Activated T-cell treated with anti-CD3 and anti-CD28 coated beads, Interleukin-2, amount 50 U/mL, for 24 hours (primary cell): ENCODE data around the gene SLC2A4.
"Not testable (repeated sequence)": the region's sequence is repeated elsewhere in the genome, so short reads cannot be mapped to it uniquely, and the experiment has no call there.

ENCODE experiments used
- DNase-seq: peaks from one replicate; pipeline ENCODE4 v3.0.0-alpha.2; 2020
- H3K27ac Mint-ChIP-seq: 2 replicates; pipeline ENCODE4 v1.8.0; 2020; ENCODE audit warnings: mild to moderate bottlenecking, mixed read lengths
- H3K27me3 Mint-ChIP-seq: 2 replicates; pipeline ENCODE4 v1.8.0; 2020; ENCODE audit warnings: mixed read lengths
- H3K36me3 Mint-ChIP-seq: 2 replicates; pipeline ENCODE4 v1.8.0; 2020; ENCODE audit warnings: low read depth, mixed read lengths
- H3K4me1 Mint-ChIP-seq: 2 replicates; pipeline ENCODE4 v1.8.0; 2020; ENCODE audit warnings: low read depth, mixed read lengths
- H3K4me3 Mint-ChIP-seq: 2 replicates; pipeline ENCODE4 v1.8.0; 2020; ENCODE audit warnings: mild to moderate bottlenecking, moderate library complexity, mixed read lengths
- H3K9me3 Mint-ChIP-seq: 2 replicates; pipeline ENCODE4 v1.8.0; 2020; ENCODE audit warnings: mixed read lengths

Gene SLC2A4

DNA sequence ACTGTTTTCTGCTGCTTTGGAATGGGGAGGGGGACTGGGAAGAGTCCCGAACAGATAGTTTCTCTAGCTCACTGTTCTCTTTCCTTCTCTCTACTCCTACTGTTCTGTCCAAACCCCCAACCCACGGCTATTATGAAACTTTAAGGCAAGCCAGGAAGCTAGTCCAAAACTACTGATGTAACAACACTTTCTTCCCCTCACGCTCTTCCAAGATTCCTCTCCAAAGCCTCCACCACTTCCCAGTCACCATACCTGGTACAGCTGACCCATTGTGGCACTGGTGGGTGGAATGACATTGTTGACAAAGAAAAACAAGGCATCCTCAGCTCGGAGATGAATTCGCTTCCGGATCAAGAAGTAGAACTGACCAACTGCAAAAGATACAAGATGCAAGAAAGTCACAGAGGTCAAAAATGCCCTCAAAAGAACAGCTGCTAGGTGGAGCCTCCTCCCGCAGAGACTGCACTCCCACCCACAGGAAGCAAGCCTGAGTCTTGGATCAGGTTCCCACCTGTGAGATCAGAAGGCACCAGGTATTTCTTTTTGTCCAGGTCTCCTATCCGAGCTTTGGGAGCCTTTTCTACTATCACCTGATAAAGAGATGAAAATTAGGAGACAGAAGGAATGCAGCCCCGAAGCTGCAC lies 40.3 kb upstream of the SLC2A4 start:
- H3K9me3 Mint-ChIP-seq = no peaks in the 10 kb centered on the region
- peaks cover 49% of the 10 kb centered on the region for H3K4me1 Mint-ChIP-seq
- no peaks in the 10 kb centered on the region for H3K27me3 Mint-ChIP-seq
- peaks cover 78% of the 10 kb centered on the region for H3K36me3 Mint-ChIP-seq
- H3K4me3 Mint-ChIP-seq = peak overlapping the region; percentile 98
- DNase-seq = no peak
- H3K27ac Mint-ChIP-seq = peak overlapping the region; percentile 99

- Mint-ChIP-seq H3K36me3 (peaks cover 78% of the 10 kb centered on the region), H3K4me1 (peaks cover 47% of the 10 kb centered on the region), H3K9me3 (no peaks in the 10 kb centered on the region), H3K27me3 (no peaks in the 10 kb centered on the region), H3K27ac (peak within 1 kb of the TSS; percentile 99), H3K4me3 (peak within 1 kb of the TSS; percentile 98)
- DNase-seq = peak; percentile 97
These were observed 39.5 kb upstream of the SLC2A4 start, which contains the start of gene GABARAP for GRCh38 chr17:7241783-7242716. TSS of gene GABARAP (minus strand) at chr17:7242449. CDS start at chr17:7242330, 119 bp downstream.

DNA sequence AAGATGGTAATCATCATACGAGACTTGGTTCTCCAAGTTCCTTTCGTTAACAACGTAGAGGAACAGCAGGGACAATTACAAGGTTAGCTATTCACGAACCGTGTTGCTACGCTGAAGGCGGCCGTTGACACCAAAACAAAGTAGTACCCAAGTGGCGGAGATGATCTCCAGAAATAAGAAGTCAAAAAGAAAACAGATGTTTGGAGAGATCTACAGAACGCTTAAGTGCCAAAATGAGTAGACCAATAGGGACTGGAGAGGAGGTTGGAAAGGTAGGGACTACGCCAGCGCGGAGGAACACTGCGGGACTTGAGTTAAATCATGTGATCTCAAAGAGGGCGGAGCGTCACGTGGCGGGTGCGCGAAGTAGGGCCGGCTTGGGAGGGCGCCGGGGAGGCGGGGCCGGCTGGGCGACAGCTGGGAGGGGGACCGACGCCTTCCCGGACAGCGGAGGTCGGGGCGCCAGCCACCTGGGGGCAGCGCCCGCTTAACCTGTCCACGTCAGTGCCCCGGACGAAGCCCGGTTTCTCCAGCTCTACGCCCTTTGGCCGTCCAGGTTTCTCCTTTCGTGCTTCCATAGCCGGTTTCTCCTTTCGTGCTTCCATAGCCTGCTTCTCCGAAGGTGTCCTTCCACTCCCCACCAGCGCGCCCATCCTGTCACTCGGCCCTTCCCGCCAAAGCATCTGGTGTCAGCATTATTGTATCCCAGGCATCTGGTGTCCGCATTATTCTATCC lies 38.6 kb upstream of the SLC2A4 start:
- peaks cover 76% of the 10 kb centered on the region for H3K36me3 Mint-ChIP-seq

DNA sequence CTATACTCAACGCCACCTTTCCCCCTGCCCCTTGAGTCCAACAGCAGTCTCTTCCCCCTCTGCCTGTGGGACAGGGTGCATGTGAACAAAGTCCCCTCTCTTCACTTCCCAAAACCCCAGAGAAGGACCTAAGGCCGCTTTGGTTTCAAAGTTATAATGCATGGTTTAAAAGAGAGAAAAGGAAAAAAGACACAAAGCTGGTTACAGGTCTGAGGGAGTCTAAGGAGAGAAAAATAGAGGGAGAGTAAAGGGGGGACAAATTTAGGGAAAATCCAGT lies 38.1 kb upstream of the SLC2A4 start:
- Mint-ChIP-seq H3K4me3 (peak overlapping the region; percentile 98), H3K9me3 (no peaks in the 10 kb centered on the region), H3K4me1 (peaks cover 46% of the 10 kb centered on the region), H3K27me3 (no peaks in the 10 kb centered on the region), H3K27ac (peak overlapping the region; percentile 99), H3K36me3 (peaks cover 76% of the 10 kb centered on the region)
- DNase-seq = no peak

More for the DNA sequence above, 38.6 kb upstream of the SLC2A4 start:
- DNase-seq = peak; percentile 92
- peak overlapping the region; percentile 99 for H3K27ac Mint-ChIP-seq
- H3K4me3 Mint-ChIP-seq = peak overlapping the region; percentile 98
- no peaks in the 10 kb centered on the region for H3K9me3 Mint-ChIP-seq
- peaks cover 46% of the 10 kb centered on the region for H3K4me1 Mint-ChIP-seq
- no peaks in the 10 kb centered on the region for H3K27me3 Mint-ChIP-seq

DNA sequence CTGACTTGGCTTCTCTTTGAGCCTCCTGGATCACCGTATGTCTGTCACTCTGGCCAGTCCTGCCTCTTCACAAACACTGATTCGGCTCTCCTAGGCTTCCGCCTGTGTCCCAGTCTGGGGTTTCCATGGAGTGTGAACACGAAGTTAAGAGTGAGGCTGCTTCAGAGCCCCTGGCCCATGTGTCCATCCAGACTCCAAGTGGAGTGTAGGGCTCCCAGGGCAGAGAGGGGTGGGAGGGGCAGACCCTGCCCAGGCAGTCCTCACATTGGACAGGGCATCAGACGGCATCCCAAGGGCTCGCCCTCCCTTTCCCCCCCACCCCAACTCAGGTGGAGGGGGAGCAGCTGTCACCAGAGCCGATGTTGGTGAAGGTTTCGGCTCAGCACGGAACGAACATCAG lies 37.7 kb upstream of the SLC2A4 start:
- peak overlapping the region; percentile 67 for H3K27ac Mint-ChIP-seq
- peaks cover 77% of the 10 kb centered on the region for H3K36me3 Mint-ChIP-seq
- peaks cover 51% of the 10 kb centered on the region for H3K4me1 Mint-ChIP-seq
- not testable (repeated sequence) for DNase-seq, H3K27me3 Mint-ChIP-seq, H3K9me3 Mint-ChIP-seq, H3K4me3 Mint-ChIP-seq

DNA sequence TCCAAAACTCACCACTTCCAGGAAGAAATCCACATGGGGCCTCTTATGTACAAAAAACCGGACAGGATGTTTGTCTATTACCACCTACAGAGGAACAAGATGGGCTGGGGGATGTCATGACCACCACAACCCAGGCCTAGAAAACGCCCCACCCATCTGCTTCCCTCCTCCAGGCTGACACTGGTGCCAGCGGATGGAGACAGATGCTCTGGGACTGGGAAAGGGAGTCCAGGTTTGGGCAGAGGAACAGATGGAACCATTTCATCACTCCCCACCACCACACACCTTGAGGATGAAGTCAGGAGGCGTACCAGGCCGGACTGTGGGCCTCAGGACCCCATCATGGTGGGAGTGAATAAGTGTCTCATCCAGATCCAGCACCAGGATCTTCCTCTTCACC lies 34.7 kb upstream of the SLC2A4 start:
- no peak for DNase-seq
- Mint-ChIP-seq H3K9me3 (no peaks in the 10 kb centered on the region), H3K36me3 (peaks cover 73% of the 10 kb centered on the region), H3K4me1 (peaks cover 44% of the 10 kb centered on the region), H3K27ac (peak overlapping the region; percentile 72), H3K27me3 (no peaks in the 10 kb centered on the region), H3K4me3 (no peak overlapping the region)

DNA sequence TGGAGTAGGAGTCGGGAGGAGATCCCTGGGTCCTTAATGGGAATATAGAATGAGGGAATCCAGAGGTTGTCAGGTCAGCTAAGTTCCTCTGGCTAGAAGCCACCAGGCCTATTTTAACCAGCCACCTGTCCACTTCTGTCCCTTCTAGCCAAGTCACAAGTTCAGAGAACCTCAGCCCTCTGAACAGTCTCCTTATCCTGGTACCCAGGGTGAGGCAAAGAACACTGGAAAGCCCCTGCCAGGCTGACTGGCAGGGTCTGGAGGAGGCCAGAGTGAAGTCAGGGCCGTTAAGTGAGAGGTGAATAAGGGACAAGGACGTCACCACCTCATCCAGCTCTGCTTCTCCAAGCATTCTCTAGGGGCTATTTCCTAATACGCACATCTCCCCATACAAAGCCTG lies 32.7 kb upstream of the SLC2A4 start:
- no peak for DNase-seq
- peak overlapping the region; percentile 89 for H3K4me3 Mint-ChIP-seq
- H3K27me3 Mint-ChIP-seq = no peaks in the 10 kb centered on the region
- H3K36me3 Mint-ChIP-seq = peaks cover 74% of the 10 kb centered on the region
- peak overlapping the region; percentile 95 for H3K27ac Mint-ChIP-seq
- H3K9me3 Mint-ChIP-seq = no peaks in the 10 kb centered on the region
- peaks cover 41% of the 10 kb centered on the region for H3K4me1 Mint-ChIP-seq

GRCh38 chr17:7249214-7249613 lies 32.3 kb upstream of the SLC2A4 start:
- peak overlapping the region; percentile 89 for H3K4me3 Mint-ChIP-seq
- H3K27ac Mint-ChIP-seq = peak overlapping the region; percentile 95
- DNase-seq = no peak
- H3K4me1 Mint-ChIP-seq = peaks cover 45% of the 10 kb centered on the region
- H3K36me3 Mint-ChIP-seq = peaks cover 74% of the 10 kb centered on the region
- no peaks in the 10 kb centered on the region for H3K9me3 Mint-ChIP-seq
- no peaks in the 10 kb centered on the region for H3K27me3 Mint-ChIP-seq

GRCh38 chr17:7249830-7250229 lies 31.7 kb upstream of the SLC2A4 start:
- Mint-ChIP-seq H3K27ac (peak overlapping the region; percentile 95), H3K36me3 (peaks cover 74% of the 10 kb centered on the region), H3K9me3 (no peaks in the 10 kb centered on the region), H3K4me1 (peaks cover 50% of the 10 kb centered on the region), H3K27me3 (no peaks in the 10 kb centered on the region), H3K4me3 (peak overlapping the region; percentile 89)
- no peak for DNase-seq

- no peak for DNase-seq
- Mint-ChIP-seq H3K27me3 (no peaks in the 10 kb centered on the region), H3K27ac (peak overlapping the region; percentile 100), H3K36me3 (peaks cover 78% of the 10 kb centered on the region), H3K4me1 (peaks cover 51% of the 10 kb centered on the region), H3K4me3 (peak overlapping the region; percentile 89), H3K9me3 (no peaks in the 10 kb centered on the region)
These were observed 30.6 kb upstream of the SLC2A4 start for GRCh38 chr17:7250695-7251627.

DNA sequence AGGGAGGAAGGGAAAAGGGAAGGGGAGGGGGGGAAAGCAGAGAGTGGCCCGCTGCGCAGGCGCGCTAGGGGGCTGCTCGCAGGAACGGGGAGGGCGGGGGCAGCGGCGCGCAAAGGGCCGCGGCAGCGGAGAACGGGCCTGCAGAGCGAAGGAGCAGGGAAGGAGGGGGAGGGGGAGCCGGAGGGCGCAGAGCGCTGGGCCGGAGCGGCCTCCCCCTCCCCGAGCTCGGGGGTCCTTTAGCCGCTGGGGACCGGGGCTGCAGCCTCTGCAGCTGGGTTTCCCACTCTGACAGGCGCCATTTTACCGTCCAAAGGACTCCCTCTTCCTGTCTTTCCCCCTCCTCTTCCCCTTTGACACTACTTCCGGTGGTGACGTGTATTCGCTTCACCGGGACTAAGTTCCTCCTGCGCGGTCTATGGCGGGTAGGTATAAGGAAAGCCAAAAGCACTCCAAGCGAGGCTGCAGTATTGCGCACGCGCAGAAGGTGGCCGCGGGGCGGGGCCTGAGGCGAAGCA lies 29.8 kb upstream of the SLC2A4 start, which contains the start of gene CTDNEP1:
CTDNEP1 (minus strand) TSS at position 74 of the 515 bp plus-strand sequence. CDS start 438 bp downstream, outside the sequence.
- peaks cover 78% of the 10 kb centered on the region for H3K36me3 Mint-ChIP-seq

DNA sequence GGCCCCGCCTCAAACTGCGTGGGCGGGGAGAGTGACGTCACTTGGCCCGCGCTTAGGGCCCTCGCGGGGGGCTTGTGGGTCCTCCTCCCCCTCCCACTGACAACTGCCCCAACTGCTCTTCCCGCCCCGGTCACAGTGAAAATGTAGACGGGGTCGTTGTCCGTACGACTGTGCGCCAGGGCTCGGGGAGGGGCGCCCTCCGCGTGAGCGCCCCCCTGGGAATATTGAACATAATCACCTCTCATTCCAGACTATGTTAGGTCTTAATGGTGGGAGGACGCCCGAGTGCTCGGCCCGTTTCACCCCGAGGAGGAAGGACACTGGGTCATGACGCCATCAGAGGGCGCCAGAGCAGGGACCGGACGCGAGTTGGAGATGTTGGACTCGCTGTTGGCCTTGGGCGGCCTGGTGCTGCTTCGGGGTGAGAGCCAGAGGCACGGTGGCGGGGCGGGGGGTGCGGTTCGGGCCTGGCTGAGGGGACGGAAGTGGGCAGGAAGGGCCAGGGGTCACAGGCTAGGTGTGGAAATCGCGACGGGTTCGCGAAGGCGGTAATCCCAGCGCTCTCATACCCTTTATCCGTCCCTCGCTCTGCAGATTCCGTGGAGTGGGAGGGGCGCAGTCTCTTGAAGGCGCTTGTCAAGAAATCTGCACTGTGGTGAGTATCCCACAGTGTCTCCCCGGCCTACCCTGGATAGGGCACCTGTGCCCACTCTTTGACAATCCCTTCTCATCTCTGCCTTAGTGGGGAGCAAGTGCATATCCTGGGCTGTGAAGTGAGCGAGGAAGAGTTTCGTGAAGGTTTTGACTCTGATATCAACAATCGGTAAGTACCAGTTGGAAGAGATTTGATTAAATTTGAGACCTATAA lies 29.1 kb upstream of the SLC2A4 start, which contains the start of gene ELP5:
ELP5 (plus strand) TSS at position 40 of the 868 bp plus-strand sequence; CDS start at position 376, 336 bp downstream.
- Mint-ChIP-seq H3K4me1 (peaks cover 42% of the 10 kb centered on the region), H3K27ac (peak within 1 kb of the TSS; percentile 100), H3K9me3 (no peaks in the 10 kb centered on the region), H3K36me3 (peaks cover 79% of the 10 kb centered on the region), H3K27me3 (no peaks in the 10 kb centered on the region), H3K4me3 (peak within 1 kb of the TSS; percentile 89)
- DNase-seq = no peak

More for the DNA sequence above, 29.8 kb upstream of the SLC2A4 start, which contains the start of gene CTDNEP1:
- peak within 1 kb of the TSS; percentile 89 for H3K4me3 Mint-ChIP-seq
- H3K4me1 Mint-ChIP-seq = peaks cover 46% of the 10 kb centered on the region
- peak within 1 kb of the TSS; percentile 100 for H3K27ac Mint-ChIP-seq
- H3K27me3 Mint-ChIP-seq = no peaks in the 10 kb centered on the region
- DNase-seq = peak; percentile 99
- no peaks in the 10 kb centered on the region for H3K9me3 Mint-ChIP-seq
